Hematopoietic multipotent progenitor cell treated with erythropoietin and hydrocortisone succinate and interleukin-3 and kit ligand, for 8 days (in vitro differentiated cells): Measurements from ENCODE around the gene RNF182.
"Not testable (repeated sequence)": the region's sequence is repeated elsewhere in the genome, so short reads cannot be mapped to it uniquely, and the experiment has no call there.

Source experiments
- DNase-seq: peaks from one replicate; pipeline ENCODE4 v3.0.0-alpha.2; 2015

RNF182 gene, protein sequence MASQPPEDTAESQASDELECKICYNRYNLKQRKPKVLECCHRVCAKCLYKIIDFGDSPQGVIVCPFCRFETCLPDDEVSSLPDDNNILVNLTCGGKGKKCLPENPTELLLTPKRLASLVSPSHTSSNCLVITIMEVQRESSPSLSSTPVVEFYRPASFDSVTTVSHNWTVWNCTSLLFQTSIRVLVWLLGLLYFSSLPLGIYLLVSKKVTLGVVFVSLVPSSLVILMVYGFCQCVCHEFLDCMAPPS

DNA sequence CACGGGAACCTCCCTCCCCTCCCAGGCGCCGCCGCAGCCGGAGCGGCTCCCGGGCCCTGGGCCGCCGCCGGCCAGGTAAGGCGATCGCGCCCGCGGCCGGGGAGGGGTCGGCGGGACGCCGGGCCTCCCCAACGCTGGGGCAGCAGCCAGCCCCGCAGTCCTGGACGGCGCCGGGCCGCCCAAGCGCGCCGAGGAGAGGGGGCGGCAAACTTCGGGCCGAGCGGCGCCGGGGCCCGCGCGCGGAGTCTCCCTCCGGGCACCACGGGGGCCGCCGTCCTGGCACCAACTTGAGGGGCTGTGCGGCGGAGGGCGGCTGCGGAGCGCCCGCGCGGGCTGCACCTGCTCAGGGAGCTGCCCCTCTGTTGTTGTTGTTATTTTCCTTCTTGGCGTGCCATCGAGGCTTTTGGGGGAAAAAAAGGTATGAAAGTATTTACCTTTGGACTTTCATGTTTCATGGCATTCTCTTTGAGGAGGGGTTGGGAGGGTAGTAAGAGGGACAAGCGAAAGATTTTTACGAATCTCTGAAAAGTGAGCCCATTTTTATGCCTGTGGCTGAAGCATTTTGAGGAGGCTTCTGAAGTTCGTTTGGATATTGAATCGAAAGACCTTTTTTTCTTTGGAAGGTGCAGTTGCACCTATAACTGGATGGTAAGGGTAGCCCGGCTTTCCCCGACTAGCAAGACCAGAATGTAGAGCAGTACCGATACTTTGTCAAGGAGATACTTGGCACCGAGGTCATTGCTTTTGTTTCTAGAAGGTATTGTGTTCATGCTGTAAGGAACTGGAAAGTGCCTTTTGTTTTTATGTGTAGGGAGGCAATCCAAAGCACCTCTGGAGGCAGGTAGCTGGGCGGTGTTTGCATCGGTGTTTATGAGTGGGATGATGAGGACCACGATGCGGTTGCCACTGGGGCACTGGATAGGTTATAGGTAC, at the start of gene RNF182:
RNF182 (plus strand) TSS at position 4 of the 933 bp plus-strand sequence. CDS start 52,168 bp downstream, outside the sequence.
- DNase-seq: no peak

DNA sequence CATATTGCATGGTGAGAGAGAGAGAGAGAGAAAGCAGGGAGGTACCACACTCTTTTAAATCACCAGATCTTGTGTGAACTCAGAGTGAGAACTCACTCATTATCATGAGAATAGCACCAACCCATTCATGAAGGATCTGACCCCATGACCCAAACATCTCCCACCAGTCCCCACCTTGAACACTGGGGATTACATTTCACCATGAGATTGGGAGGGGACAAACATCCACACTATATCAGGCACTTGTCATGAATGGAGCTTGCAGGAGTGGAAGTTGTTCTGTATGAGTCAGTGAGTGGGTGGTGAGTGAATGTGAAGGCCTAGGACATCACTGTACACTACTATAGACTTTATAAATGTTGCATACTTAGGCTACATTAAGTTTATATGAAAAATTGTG, 47.7 kb upstream of the RNF182 start:
- no peak for DNase-seq

DNA sequence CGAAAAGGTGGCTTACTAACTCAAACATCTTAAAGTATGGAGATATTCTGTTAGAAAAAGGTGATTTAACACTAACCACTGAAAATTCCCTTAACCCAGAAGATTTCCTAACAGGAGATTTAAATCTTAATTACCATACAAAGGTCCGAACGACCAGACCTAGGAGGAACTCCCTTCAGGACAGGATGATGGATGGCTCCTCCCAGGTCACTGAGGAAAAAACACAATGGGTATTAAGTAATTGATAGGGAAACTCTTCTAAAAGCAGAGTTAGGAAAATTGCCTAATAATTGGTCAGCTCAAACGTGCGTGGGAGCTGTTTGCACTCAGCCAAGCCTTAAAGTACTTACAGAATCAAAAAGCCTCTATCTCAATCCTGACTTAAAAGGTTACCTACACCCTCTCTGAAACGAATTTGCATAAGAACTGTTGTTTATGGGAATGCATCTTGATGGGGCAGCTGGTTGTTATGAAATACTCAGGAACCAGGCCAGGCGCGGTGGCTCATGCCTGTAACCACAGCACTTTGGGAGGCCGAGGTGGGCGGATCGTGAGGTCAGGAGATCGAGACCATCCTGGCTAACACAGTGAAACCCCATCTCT, 44.6 kb upstream of the RNF182 start:
- DNase-seq: not testable (repeated sequence)

DNA sequence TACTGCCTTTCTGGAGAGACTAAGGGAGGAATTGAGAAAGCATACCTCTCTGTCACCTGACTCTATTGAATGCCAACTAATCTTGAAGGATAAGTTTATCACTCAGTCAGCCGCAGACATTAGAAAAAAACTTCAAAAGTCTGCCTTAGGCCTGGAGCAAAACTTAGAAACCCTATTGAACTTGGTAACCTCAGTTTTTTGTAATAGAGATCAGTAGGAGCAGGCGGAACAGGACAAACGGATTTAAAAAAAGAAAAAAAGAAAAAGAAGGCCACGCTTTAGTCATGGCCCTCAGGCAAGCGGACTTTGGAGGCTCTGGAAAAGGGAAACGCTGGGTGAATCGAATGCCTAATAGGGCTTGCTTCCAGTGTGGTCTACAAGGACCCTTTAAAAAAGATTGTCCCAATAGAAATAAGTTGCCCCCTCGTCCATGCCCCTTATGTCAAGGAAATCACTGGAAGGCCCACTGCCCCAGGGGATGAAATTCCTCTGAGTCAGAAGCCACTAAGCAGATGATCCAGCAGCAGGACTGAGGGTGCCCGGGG, 43.1 kb upstream of the RNF182 start:
- no peak for DNase-seq

DNA sequence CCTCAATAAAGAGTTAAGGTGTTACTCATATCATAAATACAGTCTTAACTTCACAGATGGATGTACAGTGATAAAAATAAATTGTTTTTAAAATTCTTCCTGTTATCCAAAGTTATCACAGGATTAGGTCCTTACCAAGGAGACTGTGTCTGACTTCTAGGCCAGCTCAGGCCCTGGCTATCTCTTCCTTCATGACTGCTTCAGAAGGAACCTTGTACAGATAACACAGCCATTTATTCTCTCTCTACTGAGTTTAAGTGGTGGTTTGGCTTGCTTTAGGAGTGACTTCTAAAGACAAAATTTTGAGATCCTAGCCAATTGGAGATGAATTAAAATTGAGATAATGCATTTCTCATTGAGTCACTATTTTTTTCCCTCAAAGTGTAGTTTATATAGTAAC, 40.8 kb upstream of the RNF182 start:
- DNase-seq: peak; percentile 47

DNA sequence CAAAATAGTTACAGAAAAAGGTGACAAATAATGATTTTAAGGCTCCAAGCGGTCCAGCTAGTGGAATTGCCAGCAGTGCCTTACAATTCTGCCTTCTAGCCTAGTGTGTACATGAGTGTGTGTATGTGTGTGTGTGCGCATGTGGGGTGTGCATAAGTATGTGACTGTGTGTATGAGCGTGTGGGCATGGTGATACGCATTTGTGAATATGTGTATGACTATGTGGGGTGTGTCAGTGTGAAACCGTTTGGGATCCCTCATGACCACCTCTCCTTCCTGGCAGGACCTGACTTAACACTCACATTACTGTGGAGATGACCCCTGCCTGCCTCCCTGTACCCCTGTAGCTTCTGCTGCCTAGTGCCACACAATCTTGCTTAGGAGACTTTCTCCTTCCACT, 40.4 kb upstream of the RNF182 start:
- DNase-seq: no peak

DNA sequence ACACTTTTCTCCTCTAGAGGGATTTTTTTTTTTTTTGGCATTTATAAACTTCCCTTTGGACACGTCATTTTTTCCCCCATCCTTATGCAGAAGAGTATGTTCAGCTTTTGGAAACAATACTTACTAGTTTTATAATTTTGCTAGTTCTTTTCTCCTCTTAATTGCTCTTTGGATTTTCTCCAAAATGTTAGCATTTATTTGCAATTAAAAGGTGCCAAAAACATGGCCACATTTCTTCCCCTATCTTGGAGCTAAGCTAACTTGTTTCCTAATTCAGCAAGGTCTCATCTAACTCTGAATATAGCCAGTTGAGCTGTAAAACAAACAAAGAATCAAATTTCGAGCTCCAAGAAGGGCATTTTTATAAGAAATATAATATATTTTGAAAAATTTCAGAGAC, 39.2 kb upstream of the RNF182 start:
- DNase-seq: no peak

DNA sequence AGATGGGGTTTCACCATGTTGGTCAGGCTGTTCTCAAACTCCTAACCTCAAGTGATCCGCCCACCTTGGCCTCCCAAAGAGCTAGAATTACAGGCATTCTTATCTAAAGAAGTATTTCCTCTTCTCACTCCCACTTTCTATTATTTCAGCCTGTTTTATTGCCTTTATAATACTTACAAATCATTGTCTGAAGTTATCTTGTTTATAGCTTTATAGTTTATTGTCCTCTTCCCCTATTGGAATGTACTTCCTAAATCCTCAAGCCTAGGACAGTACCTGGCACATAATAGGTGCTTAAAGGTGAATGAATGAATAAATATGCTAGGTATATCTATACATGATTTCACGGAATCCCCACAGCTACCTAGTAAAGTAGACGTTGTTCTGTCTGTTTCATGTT, 37.8 kb upstream of the RNF182 start:
- DNase-seq: no peak

DNA sequence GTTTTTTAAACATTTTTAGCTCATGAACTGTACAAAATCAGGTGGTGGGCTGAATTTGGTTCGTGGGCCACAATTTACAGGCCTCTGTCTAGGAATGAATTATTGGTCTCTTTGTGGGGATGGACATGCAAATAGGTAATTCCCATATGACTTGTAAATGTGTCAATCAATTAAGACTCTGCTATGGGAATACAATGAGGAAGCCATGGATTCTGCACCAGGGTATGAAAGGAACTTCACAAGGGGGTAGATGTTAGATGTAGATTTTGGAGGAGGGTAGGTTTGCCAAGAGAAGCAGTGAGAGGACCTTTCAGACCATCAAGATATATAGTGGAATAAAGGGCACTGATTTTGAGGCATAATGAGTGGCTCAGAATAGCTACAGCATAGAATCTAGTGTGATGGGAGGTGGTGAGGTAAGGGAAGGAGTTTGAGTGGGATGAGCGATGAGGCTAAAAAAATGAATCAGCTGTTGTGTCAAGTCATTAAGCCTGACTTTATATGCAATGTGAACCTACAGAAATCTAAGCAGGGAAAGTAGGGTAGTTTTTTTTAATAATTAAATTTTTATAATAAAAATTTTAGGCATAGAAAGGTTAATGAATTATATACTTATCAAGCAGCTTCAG, 32.6 kb upstream of the RNF182 start:
- DNase-seq: no peak

DNA sequence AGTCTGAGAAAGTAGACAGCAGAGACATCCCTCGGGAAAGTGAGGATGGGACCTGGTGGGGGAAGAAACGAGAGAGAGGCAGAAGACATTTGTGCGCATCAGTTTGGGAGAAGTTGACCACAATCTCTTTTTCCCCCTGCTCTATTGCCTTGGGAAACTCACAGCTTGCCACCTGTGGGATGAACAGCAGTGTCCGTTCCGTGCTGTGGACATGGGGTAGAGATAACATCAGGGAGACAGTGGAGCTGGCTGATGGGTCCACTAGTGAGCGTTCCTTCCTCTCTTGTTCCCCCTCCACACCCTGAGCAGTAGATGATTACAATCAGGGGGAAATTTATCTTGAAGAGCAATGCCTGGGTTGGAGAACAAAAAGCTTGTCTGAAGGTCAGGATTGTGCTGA, 21.8 kb upstream of the RNF182 start:
- no peak for DNase-seq

DNA sequence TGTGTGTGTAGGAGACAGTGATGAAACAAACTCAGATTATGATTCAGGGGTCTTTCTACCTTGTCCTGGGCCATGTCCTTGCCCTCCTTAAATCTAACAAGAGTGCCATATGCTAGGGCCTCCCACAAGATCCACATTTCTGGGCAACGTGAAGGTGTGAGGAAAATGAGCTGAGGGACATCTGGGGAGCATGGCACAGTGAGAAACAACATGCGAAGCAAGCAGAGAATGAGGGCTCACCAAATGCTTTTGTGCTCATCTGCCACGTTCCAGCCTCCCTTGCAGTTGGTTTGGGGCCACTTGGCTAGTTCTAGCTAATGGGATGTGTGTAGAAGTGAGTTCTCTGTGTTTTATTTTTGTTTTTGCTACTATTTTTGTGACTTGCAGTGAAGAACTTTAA, 21.4 kb upstream of the RNF182 start:
- DNase-seq: no peak

DNA sequence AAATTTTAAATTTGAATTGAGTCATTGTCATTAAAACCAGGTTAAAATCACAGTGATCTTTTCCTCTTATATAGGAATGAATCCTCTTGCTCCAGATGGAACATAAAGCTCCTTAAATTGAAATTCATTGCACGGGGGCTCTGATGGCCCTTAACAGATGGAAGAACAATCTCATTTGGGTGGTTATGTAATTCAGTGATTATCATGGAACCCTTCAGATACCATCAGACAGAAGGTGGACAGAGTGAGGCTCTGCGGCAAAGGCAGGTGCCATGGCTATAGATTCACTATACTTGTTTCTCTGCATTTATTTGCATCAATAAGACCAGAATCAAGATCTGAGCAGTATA, 17.8 kb upstream of the RNF182 start:
- DNase-seq: no peak

DNA sequence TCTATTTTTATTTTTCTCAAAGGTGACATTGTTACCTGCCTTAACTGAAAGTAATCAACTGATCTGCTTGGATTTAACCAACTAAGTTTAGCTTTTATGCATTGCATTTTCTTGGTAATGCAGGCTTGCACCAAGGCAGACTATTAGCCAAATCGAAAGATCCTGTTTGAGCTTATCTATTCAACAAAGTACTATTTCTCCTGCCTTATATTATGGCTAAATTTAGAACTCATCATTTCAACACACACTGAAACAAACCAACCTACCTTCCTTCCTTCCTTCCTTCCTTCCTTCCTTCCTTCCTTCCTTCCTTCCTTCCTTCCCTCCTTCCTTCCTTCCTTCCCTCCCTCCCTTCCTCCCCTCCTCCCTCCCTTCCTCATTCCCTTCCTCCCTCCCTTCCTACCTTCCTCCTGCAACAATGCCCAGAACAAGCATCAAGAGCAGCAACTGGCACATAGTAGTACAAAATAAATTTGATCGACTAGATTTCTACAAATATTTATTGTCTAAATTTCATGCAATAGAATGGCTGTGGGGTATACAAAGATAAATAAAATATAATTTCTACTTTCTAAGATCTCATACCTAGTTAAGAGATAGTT, 17.0 kb upstream of the RNF182 start:
- no peak for DNase-seq

DNA sequence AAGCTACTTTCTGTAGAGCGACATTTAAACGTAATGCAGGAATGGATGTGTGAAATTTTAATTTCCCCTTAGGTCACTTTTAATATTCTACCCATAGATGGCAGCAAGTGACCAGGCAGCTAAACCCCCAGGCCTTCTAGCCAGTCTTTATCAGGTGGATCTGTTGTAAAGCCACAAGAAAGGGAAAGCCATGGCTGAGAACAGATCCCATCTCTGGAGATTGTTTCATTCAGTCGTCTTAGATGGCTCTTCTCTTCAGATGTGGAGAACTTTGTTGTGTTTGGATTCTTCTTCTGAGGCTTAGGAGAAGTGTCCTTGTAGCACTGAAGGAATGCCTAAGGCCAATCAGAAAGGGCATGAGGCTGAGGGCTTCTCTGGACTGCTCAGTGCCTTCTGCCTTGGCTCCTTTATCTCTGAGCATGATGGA, 15.8 kb upstream of the RNF182 start:
- peak; percentile 83 for DNase-seq

DNA sequence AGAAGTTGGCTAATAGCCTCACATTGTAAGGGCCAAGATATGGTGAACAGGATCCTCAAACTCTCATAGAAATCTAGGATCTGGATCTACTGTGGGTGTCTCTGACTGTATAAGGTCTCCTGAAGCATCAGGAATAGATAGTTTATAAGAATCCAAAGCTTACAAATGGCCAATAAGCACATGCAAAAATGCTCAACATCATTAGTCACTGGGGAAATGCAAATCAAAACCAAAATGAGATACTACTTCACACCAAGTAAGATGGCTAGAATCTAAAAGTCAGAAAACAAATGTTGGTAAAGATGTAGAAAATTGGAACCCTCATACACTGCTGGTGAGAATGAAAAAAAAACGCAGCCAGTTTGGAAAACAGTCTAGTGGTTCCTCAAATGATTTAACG, 14.3 kb upstream of the RNF182 start:
- no peak for DNase-seq

DNA sequence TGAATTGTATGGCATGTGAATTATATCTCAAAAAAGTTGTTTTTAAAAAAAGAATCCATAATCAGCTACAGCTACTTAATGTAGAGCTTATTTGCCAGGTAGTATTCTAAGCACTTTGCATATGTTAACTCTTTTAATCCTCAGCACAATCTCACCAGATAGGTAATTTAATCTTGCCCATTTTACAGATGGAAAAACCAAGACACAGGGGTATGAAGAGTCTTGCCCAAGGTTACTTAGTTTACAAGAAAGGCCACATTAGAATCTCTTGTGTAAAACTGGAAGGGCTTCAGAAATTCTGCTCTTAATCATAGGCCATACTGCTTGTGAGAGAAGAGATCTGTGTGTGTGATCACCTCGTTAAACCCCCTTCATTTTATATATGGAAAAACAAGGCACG, 13.4 kb upstream of the RNF182 start:
- no peak for DNase-seq

DNA sequence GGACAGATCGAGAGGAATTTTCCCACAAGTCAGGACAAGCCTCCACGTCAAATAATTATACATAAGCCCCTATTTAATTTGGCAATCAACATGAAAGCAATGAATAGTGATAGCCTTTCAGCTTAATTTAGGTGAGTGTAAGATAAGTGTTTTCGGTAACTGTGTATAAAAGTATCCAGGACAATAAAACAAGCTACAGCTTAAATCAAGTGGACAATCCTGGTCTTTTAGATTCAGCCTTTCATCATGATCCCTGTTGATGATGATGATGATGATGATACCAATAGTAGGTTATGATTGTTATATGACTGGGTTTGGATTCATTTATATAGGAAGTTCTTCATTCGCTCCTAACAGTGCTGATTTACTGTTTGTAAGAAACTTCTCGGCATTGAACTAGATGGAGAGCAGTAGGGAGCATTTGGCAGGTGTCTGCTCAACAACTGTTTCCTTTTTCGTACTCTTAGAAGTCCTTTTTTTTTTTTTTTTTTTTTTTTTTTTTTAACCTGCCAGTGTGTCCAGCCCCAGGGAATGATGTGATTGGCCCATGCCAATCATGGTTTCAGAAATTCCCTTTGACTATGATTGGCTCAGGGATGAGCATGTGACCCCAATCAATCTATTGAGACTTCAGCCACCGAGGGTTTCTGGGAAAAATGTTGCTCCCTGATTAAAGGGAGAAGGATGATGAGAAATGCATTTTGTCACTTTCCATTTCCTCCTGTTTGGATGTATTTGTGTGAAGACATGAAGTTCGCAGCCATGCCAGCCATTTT, 11.3 kb upstream of the RNF182 start:
- no peak for DNase-seq

DNA sequence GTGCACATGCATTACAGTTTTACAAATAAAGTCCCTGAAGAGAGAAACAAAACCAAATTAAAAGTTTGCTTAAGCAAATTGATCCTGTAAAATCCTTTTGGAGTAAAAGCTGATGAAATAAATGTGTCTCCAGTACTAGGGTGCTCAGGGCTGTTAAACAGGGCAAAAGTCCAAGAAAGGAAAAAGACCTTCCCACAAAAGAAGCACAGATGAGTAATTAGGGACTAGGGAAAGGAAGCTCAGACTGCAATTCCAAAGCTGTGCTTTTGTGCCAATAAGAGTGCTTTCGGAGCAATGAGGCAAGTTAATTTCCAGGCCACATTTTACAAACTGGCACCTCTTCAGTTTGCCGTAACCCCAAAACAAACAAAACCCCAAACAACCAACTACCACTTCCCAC, 10.4 kb upstream of the RNF182 start:
- DNase-seq: no peak

DNA sequence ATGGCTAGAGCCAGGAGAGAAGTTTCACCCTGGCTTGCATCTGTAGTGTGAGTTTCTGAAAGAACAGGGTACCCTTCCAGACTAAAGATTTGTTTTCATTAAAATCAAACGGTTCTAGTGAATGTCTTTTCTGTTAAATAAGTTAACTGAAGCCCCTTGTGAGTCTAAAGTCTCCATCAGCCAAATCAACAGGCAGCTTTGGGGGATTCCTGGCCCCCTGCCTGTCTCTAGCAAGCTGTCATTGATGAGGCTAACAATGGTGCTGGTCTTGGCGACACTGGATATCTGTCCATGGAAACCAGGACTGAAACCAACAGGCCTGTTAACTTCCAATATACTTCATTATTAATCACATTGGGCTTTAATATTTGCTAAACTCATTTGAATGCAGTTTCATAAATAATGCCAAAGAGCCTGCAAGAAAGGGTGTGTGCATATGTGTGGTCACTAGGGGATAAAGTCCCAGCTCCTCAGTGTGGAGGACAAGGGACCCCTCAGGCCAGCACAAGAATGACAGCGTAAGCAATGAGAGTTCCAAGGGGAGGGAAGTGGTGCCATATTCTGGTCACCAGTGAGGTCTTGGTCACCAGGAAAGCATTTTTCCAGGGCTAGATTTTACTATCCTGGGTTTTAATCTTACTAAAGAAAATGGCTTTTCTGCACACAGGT, 9.1 kb upstream of the RNF182 start:
- DNase-seq: no peak

DNA sequence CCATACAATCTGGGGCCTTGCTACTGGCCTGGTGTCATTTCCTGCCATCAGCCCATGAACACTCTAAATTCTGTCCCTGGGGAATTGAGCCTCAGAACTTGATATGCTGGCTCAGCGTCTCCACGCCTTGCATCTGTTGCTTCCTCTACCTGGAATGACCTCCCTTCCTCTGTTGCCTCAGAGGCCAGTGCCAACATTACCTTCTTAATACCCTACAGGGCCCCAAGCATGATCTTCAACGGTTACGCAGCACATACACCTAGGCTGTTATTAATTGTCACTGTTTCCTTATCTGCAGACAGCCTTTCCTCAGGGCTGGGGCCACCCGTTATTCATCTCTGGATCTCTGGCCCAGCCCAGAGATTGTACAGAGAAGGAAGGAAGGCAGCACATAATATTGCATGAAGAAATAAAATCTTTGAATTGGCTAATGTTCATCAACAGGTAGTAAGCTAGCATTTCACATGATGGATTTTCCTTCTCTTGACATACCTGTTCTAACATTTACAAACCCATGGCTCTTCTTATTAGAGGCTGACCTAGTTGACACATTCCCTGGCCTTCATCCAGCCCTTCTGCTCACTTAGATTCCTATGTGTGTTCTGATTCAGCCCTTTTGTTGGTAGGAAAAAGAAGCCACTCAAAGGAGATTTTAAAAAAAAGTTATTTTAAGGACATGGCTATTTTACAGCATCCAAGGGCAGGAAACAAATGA, 8.4 kb upstream of the RNF182 start:
- DNase-seq: peak; percentile 30

DNA sequence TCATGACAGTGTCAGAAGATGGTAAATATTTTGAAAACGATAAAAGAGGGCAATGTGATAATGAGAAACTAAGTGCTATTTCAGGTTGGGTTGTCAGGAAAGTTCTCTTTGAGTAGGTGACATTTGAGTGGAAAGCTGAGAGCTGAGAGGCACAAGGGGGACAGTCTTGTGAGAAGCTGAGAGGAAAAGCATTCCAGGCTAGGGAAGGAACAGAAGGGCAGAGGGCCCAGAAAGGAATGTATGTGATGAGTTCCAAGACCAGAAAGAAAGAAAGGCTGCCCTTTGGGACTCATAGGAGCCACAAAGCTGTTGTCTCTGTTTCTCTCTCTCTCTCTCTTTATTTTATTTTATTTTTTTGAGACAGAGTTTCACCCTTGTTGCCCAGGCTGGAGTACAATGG, 7.6 kb upstream of the RNF182 start:
- no peak for DNase-seq
